A673 (cell line): Measurements from ENCODE around the gene POPDC2.

Source experiments
- CTCF ChIP-seq: fragments of 300-800, 200-600 bp; sonication (generic); conservative IDR thresholded peaks from 2 replicates; pipeline ENCODE4 v1.5.1; 2017; ENCODE audit warnings: low read depth, mild to moderate bottlenecking, antibody characterized with exemption, low read length, moderate library complexity, mixed read lengths
- EZH2 ChIP-seq: fragments of 200-600 bp; sonication (generic); IDR thresholded peaks from 2 replicates; pipeline ENCODE4 v1.6.1; 2017; ENCODE audit warnings: borderline replicate concordance, low read depth, mild to moderate bottlenecking, mixed read lengths, antibody characterized with exemption, low read length; ENCODE audit not compliant: poor library complexity, severe bottlenecking

GRCh38 chr3:119626196-119626595 lies 34.2 kb downstream of the POPDC2 start:
- TF ChIP-seq EZH2 (no peak), CTCF (no peak)
